Spleen (tissue), 11 donors: Measurements from ENCODE around the gene GRK3. TPM values are rescaled to one million over a fixed set of nuclear protein-coding genes. Genes with fewer than 3 reads are reported as not detected.

Experiments used
- DNase-seq: peaks from one replicate; pipeline ENCODE4 v3.0.0-alpha.2; 2020
- H3K27ac ChIP-seq, 8 donors: fragments of 200-600 bp; sonication (generic) in 7 of 8; 1 replicate in 4 of 8; 2 replicates in 4 of 8; pipeline versions ENCODE4 v1.5.0 to v1.8.0; 2016 to 2021; ENCODE audit warnings: inconsistent platforms in 4 of 8, mild to moderate bottlenecking in 4 of 8, moderate library complexity in 1 of 8
- H3K27me3 ChIP-seq, 7 donors: fragments of 200-600 bp; sonication (generic) in 6 of 7; replicated peaks in 1 of 7; 1 replicate in 4 of 7; 2 replicates in 3 of 7; pipeline versions ENCODE4 v1.5.0 to v1.8.0; 2016 to 2021; ENCODE audit warnings: inconsistent platforms in 3 of 7, mild to moderate bottlenecking in 1 of 7
- H3K36me3 ChIP-seq, 6 donors: fragments of 200-600 bp; sonication (generic) in 5 of 6; 1 replicate in 4 of 6; 2 replicates in 2 of 6; pipeline versions ENCODE4 v1.5.0 to v1.8.0; 2016 to 2021; ENCODE audit warnings: inconsistent platforms in 2 of 6
- H3K4me1 ChIP-seq, 6 donors: fragments of 200-600 bp; sonication (generic) in 5 of 6; 1 replicate in 3 of 6; 2 replicates in 3 of 6; pipeline versions ENCODE4 v1.5.0 to v1.8.0; 2016 to 2021; ENCODE audit warnings: inconsistent platforms in 3 of 6
- H3K4me3 ChIP-seq, 8 donors: fragments of 200-600 bp; sonication (generic) in 7 of 8; 1 replicate in 4 of 8; 2 replicates in 4 of 8; pipeline versions ENCODE4 v1.5.0 to v1.8.0; 2016 to 2021; ENCODE audit warnings: inconsistent platforms in 4 of 8, mild to moderate bottlenecking in 4 of 8, moderate library complexity in 2 of 8
- H3K9me3 ChIP-seq, 8 donors: fragments of 200-600 bp; sonication (generic) in 7 of 8; 1 replicate in 4 of 8; 2 replicates in 4 of 8; pipeline versions ENCODE4 v1.5.0 to v1.8.0; 2016 to 2021; ENCODE audit warnings: inconsistent platforms in 4 of 8
- CTCF ChIP-seq, 11 experiments: fragments of 200-600 bp in 7 of 11; fragments of 450-650 bp in 4 of 11; sonication (generic) in 4 of 11; IDR thresholded peaks in 8 of 11; conservative IDR thresholded peaks in 3 of 11; 1 replicate in 7 of 11; 2 replicates in 4 of 11; pipeline versions ENCODE4 v1.4.0 to v1.8.0; 2016 to 2021; ENCODE audit warnings: antibody characterized with exemption in 11 of 11, inconsistent platforms in 4 of 11, mild to moderate bottlenecking in 1 of 11
- POLR2A ChIP-seq, 3 donors: fragments of 450-650 bp; IDR thresholded peaks; one replicate each; pipeline ENCODE4 v1.5.1; 2017; ENCODE audit warnings: antibody characterized with exemption in 3 of 3, mild to moderate bottlenecking in 1 of 3
- POLR2AphosphoS5 ChIP-seq, 3 donors: sonication (generic); formaldehyde crosslinking; IDR thresholded peaks; one replicate each; pipeline ENCODE4 v1.5.1; 2017; ENCODE audit warnings: antibody characterized with exemption in 3 of 3
- WGBS, 5 donors: extraction: QIAGEN DNeasy Blood & Tissue Kit in 3 of 5; methylation state at CpG; one replicate each; pipeline versions ENCODE4 v1.1.5 to v1.1.7; 2013 to 2018; 5-methylcytosine and 5-hydroxymethylcytosine counted together
- intact Hi-C: fragments of 100-400 bp; cut with DNase I; formaldehyde crosslinking; loops from one replicate; pipeline ENCODE4 v1.15.0; 2023; ENCODE audit warnings: low total_unique reads
- polyA plus RNA-seq, 3 donors: library from polyadenylated mRNA; stranded (reverse); fragments of 200-250 nt; gene quantifications; one replicate each; pipeline ENCODE4 v1.2.1, GENCODE V29; 2013
- total RNA-seq, 7 donors: library from RNA; depleted of rRNA in 3 of 7; stranded (reverse); fragments of >200 nt in 3 of 7; fragmentation: NEBNext Ultra II Directional in 4 of 7; extraction: Animal tissue kit (Norgen Biotek cat#: 25700) in 4 of 7; gene quantifications; one replicate each; pipeline versions ENCODE4 v1.1.0 to v1.2.1, GENCODE V29; 2016 to 2021
- donor health status: healthy with polysubstance abuse.
- donor health status: DM: no; HTN: no; CAD: no; lungs with moderate emphysema.
- donor health status: DM: no; HTN: no; CAD: no.
- donor health status: Bipolar disorder and iron deficiency.
- donor health status: healthy.
- donor health status: DM: no; HTN: no; CAD: no.
- donor health status: DM: yes; HTN: yes; CAD: no.

Gene GRK3
- total and polyA plus RNA-seq, 10 donors = 9.3 to 60.7 (median 45.7) TPM

GRCh38 chr22:25545672-25546071 is 18.8 kb upstream of the GRK3 start:
- DNase-seq = no peak
- Histone ChIP-seq H3K4me1 (peaks cover 4 to 35% (median 15%) of the 10 kb centered on the region in 6 donors), H3K36me3 (no peaks in the 10 kb centered on the region), H3K27ac (peak overlapping the region in 2 of 8 donors; percentile 36 to 48), H3K9me3 (peaks cover 0 to 8% (median under 1%) of the 10 kb centered on the region in 8 donors), H3K4me3 (no peak overlapping the region), H3K27me3 (no peaks in the 10 kb centered on the region)
- intact Hi-C loops = no loop called here
- no peak for TF ChIP-seq CTCF (IDR thresholded peaks at IDR 0.05 in 8 of 11, conservative IDR thresholded peaks at IDR 0.05 in 3 of 11)
- TF ChIP-seq POLR2A (IDR thresholded peaks at IDR 0.05) = no peak
- no peak for TF ChIP-seq POLR2AphosphoS5 (IDR thresholded peaks at IDR 0.05)
- WGBS, 5 donors = 89 to 93% (median 92%) methylated on average over 10 of the region's 10 CpGs

- no peak for TF ChIP-seq POLR2A (IDR thresholded peaks at IDR 0.05)
- TF ChIP-seq POLR2AphosphoS5 (IDR thresholded peaks at IDR 0.05) = no peak
- no peak for TF ChIP-seq CTCF (IDR thresholded peaks at IDR 0.05 in 8 of 11, conservative IDR thresholded peaks at IDR 0.05 in 3 of 11)
- intact Hi-C loops = no loop called here
- no peak for DNase-seq
- no peak overlapping the region for H3K4me3 ChIP-seq
- H3K36me3 ChIP-seq = no peaks in the 10 kb centered on the region
- H3K27me3 ChIP-seq = no peaks in the 10 kb centered on the region
- 52 to 80% (median 71%) methylated on average over 2 of the region's 2 CpGs for WGBS, 5 donors
- H3K4me1 ChIP-seq = peaks cover 4 to 35% (median 15%) of the 10 kb centered on the region in 6 donors
- H3K27ac ChIP-seq = peak overlapping the region in 2 of 8 donors; percentile 36 to 48
- H3K9me3 ChIP-seq = peaks cover 0 to 11% (median 2%) of the 10 kb centered on the region in 8 donors
These were observed 18.2 kb upstream of the GRK3 start for GRCh38 chr22:25546242-25546641.

- 51 to 74% (median 60%) methylated on average over 4 of the region's 4 CpGs for WGBS, 5 donors
- intact Hi-C loops = no loop called here
These were observed 17.7 kb upstream of the GRK3 start for GRCh38 chr22:25546751-25547150.

More at GRCh38 chr22:25546751-25547150, 17.7 kb upstream of the GRK3 start:
- TF ChIP-seq POLR2AphosphoS5 (IDR thresholded peaks at IDR 0.05) = no peak
- no peak for TF ChIP-seq CTCF (IDR thresholded peaks at IDR 0.05 in 8 of 11, conservative IDR thresholded peaks at IDR 0.05 in 3 of 11)
- TF ChIP-seq POLR2A (IDR thresholded peaks at IDR 0.05) = no peak
- H3K4me3 ChIP-seq = no peak overlapping the region
- H3K27ac ChIP-seq = peak overlapping the region in 3 of 8 donors; percentile 1 to 38 (median 36)
- H3K27me3 ChIP-seq = no peaks in the 10 kb centered on the region
- DNase-seq = no peak
- H3K36me3 ChIP-seq = no peaks in the 10 kb centered on the region
- peaks cover 0 to 8% (median 2%) of the 10 kb centered on the region in 8 donors for H3K9me3 ChIP-seq
- peaks cover 4 to 35% (median 15%) of the 10 kb centered on the region in 6 donors for H3K4me1 ChIP-seq
